Ovary (tissue), 9 donors: ENCODE results near the gene HS1BP3. TPM values are rescaled to one million over a fixed set of nuclear protein-coding genes. Genes with fewer than 3 reads are reported as not detected.
A peak's percentile ranks its signal among the peaks of the same experiment; 100 is the strongest.

Experiments
- DNase-seq, 5 donors: peaks; one replicate each; pipeline ENCODE4 v3.0.0-alpha.2; 2019 to 2020
- H3K27ac ChIP-seq, 2 donors: fragments of 200-600 bp; one replicate each; pipeline versions ENCODE4 v1.5.1 to v1.8.0; 2019 to 2022
- H3K27me3 ChIP-seq: fragments of 200-600 bp; one replicate; pipeline ENCODE4 v1.8.0; 2022
- H3K36me3 ChIP-seq: fragments of 200-600 bp; sonication (generic); one replicate; pipeline ENCODE4 v1.5.1; 2019
- H3K4me1 ChIP-seq: one replicate; pipeline ENCODE4 v1.8.1; 2013; ENCODE audit warnings: mild to moderate bottlenecking, moderate library complexity; ENCODE audit not compliant: insufficient read depth
- H3K4me3 ChIP-seq: fragments of 200-600 bp; sonication (generic); one replicate; pipeline ENCODE4 v1.5.1; 2017
- H3K9me3 ChIP-seq, 2 donors: fragments of 200-600 bp in 1 of 2; sonication (generic) in 1 of 2; one replicate each; pipeline versions ENCODE4 v1.5.1 to v1.8.1; 2013 to 2019; ENCODE audit warnings: mild to moderate bottlenecking in 1 of 2, moderate library complexity in 1 of 2
- EP300 ChIP-seq: sonication (generic); formaldehyde crosslinking; IDR thresholded peaks from one replicate; pipeline ENCODE4 v1.6.1; 2017; ENCODE audit warnings: antibody characterized with exemption
- POLR2A ChIP-seq: fragments of 450-650 bp; IDR thresholded peaks from one replicate; pipeline ENCODE4 v1.6.1; 2017; ENCODE audit warnings: antibody characterized with exemption, mild to moderate bottlenecking, moderate library complexity
- WGBS, 3 donors: extraction: QIAGEN DNeasy Blood & Tissue Kit in 1 of 3; methylation state at CpG; one replicate each; pipeline versions ENCODE4 v1.1.5 to v1.1.7; 2013 to 2017; 5-methylcytosine and 5-hydroxymethylcytosine counted together
- intact Hi-C, 4 donors: fragments of 100-400 bp; cut with DNase I; formaldehyde crosslinking; loops; one replicate each; pipeline versions ENCODE4 v1.11.0 to v1.15.1; 2022 to 2023
- polyA plus RNA-seq, 2 donors: library from polyadenylated mRNA; stranded (reverse); fragments of 200-250 nt in 1 of 2; fragments of 350-450 nt in 1 of 2; fragmentation: Illumina TruSeq in 1 of 2; extraction: RNeasy Lipid Tissue Mini Kit (QIAGEN cat#74804) in 1 of 2; gene quantifications; one replicate each; pipeline ENCODE4 v1.2.3, GENCODE V29; 2013 to 2014
- total RNA-seq, 7 donors: library from RNA; depleted of rRNA in 2 of 7; stranded (reverse); fragments of >200 nt in 2 of 7; fragmentation: NEBNext Ultra II Directional in 3 of 7; extraction: Animal tissue kit (Norgen Biotek cat#: 25700) in 3 of 7; gene quantifications; one replicate each; pipeline versions ENCODE4 v1.1.0 to v1.2.4, GENCODE V29; 2016 to 2023
- TF ChIP-seq, protein P1 (sequence below), 3 donors: fragments of 450-650 bp in 2 of 3; fragments of 200-600 bp in 1 of 3; IDR thresholded peaks; one replicate each; pipeline versions ENCODE4 v1.5.1 to v1.8.0; 2016 to 2022; ENCODE audit warnings: antibody characterized with exemption in 3 of 3, mild to moderate bottlenecking in 1 of 3
- donor health status: DM: no; HTN: no; CAD: no; lungs with moderate emphysema.
- donor health status: DM: no; HTN: no; CAD: no.
- donor health status: Bipolar disorder and iron deficiency.
- donor health status: DM: yes; HTN: yes; CAD: no.
- donor health status: DM: no; HTN: no; CAD: no.
- donor health status: DM: yes; HTN: yes; CAD: no.

HS1BP3 gene
- total and polyA plus RNA-seq, 9 donors: 12.0 to 24.4 (median 22.2) TPM

DNA sequence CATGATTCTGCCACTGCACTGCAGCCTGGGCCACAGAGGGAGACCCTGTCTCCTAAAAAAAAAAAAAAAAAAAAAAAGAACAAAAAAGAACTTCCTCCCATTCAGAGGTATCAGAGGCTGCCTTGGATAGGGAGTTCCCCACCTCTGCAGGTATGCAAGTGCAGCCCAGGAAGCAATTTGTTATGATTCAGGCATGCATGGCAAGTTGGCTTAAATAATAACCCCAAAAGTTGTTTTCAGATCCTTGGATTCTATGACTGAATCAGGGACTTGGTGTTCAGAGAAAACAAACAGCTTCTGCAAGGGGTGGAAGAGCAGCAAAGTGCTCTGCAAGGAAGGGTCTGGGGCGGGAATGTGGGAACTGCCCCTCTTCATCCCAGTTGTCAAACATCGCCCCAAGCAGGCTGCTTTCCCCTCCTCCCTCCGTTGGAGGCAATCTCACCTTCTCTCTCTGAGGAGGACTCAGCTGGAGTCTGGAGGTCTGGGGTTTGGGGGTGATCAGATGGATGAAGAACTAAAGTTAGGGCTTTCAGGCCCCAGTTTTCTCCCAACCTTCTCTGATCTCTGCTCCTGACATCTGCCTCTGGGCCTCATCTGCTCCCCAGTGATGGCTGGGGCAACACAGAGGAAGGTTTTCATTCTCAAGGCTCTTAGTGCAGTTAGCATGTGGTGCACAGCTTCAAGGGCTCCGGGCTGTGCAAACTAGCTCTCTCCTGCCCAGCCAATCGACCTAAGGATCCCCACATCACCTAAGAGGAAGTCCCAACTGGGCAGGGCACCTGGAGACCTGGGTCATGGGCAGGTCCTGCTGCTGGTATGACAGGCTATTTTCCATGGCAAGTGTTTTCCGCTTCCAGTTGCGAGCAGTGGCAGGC is 12.5 kb upstream of the HS1BP3 start:
- Histone ChIP-seq H3K36me3 (no peaks in the 10 kb centered on the region), H3K27ac (no peak overlapping the region), H3K4me1 (peaks cover 8% of the 10 kb centered on the region), H3K9me3 (no peaks in the 10 kb centered on the region), H3K4me3 (no peak overlapping the region), H3K27me3 (no peaks in the 10 kb centered on the region)
- no peak for DNase-seq
- TF ChIP-seq POLR2A (no peak), EP300 (no peak)
- TF ChIP-seq, protein P1, sequence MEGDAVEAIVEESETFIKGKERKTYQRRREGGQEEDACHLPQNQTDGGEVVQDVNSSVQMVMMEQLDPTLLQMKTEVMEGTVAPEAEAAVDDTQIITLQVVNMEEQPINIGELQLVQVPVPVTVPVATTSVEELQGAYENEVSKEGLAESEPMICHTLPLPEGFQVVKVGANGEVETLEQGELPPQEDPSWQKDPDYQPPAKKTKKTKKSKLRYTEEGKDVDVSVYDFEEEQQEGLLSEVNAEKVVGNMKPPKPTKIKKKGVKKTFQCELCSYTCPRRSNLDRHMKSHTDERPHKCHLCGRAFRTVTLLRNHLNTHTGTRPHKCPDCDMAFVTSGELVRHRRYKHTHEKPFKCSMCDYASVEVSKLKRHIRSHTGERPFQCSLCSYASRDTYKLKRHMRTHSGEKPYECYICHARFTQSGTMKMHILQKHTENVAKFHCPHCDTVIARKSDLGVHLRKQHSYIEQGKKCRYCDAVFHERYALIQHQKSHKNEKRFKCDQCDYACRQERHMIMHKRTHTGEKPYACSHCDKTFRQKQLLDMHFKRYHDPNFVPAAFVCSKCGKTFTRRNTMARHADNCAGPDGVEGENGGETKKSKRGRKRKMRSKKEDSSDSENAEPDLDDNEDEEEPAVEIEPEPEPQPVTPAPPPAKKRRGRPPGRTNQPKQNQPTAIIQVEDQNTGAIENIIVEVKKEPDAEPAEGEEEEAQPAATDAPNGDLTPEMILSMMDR (IDR thresholded peaks at IDR 0.05): no peak
- intact Hi-C loops: loop anchor here in 3 of 4 donors (2.0 kb wide), 3 partner anchors 295 to 301 kb away; no protein-coding TSS in a partner anchor
- 42 to 55% (median 45%) methylated on average over 7 of the region's 7 CpGs for WGBS, 3 donors

DNA sequence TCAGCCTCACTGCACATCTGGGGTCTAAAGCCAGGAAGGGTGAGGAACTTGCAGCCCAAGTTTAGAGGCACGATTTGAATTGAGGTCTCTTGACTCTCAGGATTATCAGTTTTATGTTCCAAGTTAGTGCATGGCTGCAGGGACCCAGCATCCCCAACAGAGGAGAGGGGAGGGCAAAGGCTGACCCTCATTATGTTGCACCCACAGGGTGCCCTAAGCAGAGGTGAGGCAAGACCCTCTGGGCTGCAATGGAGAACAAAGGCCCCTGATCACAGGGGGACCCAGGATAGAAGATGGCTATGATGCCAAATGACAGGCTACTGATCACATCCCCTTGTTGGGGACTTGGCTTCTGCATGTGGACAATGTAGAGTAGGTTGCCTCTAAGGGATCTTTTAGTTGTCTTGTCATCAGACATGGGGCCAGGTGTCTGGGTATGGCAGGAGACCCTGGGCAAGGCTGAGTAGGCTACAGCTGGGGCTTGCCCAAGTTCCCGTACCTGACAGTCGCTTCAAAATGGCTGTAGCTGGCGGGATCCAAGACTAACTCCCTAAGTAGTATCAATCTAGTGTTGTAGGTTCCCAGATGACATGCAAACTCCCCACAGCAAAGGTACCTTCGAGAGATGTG is 11.5 kb upstream of the HS1BP3 start:
- no peaks in the 10 kb centered on the region for H3K36me3 ChIP-seq
- WGBS, 3 donors: 65 to 80% (median 78%) methylated on average over 5 of the region's 5 CpGs
- H3K4me1 ChIP-seq: peaks cover 5% of the 10 kb centered on the region
- DNase-seq: no peak
- intact Hi-C loops: loop anchor here in 2 of 4 donors (2.0 kb wide), 2 partner anchors 296 to 300 kb away; no protein-coding TSS in a partner anchor
- no peaks in the 10 kb centered on the region for H3K27me3 ChIP-seq
- no peak overlapping the region for H3K27ac ChIP-seq
- TF ChIP-seq EP300: no peak
- no peak for TF ChIP-seq POLR2A
- TF ChIP-seq, protein P1 (IDR thresholded peaks at IDR 0.05): no peak
- no peak overlapping the region for H3K4me3 ChIP-seq
- no peaks in the 10 kb centered on the region for H3K9me3 ChIP-seq

DNA sequence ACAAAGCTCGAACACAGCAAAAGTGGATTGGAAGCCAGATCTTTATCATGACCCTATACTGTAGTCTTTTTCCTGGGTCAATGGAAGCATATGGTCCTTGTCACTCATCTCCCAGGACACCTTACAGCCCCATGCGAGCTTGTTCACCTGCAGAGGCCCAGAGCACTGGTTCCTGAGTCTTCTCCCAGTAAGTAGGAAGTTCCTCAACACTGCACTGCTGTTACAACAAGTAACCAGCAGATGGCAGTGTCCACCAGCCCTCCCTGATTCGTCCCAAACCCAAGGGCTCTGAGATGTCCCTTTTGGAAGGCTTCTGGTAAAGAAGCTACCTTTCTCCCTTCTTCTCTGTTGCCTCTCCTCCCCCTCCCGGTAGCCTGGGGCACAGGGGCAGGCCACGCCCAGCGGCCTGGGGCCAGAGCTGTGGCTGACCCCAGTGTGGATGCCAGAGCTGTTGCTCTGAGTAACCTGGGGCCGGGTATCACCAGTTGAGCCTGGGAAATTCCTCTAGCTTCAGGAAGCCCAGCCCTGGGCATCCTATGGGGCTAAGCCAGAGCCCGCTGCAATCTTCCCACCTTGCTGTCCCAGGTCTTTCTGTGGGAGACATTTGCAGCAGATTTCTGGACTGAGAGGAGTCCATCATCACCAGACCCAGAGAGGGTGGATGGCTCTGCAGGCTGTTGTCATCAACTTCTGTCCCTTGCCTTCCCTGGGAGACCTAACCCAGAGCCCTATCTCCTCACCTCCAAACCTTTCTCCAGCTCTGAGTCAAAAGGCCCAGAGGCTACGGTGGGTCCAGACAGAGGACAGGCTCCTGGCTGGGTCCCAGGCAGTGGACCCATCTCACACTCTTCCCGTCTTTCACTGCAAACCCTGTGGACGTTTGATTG is 10.8 kb upstream of the HS1BP3 start:
- 29 to 37% (median 33%) methylated on average over 11 of the region's 11 CpGs for WGBS, 3 donors
- H3K9me3 ChIP-seq: no peaks in the 10 kb centered on the region
- DNase-seq: peak; percentile 42 to 73 (median 70)
- TF ChIP-seq, protein P1 (IDR thresholded peaks at IDR 0.05): peak; percentile 80 to 87 (median 83)
- no peak for TF ChIP-seq POLR2A
- no peak overlapping the region for H3K4me3 ChIP-seq
- no peaks in the 10 kb centered on the region for H3K27me3 ChIP-seq
- no peak overlapping the region for H3K27ac ChIP-seq
- H3K36me3 ChIP-seq: no peaks in the 10 kb centered on the region
- H3K4me1 ChIP-seq: peaks cover 4% of the 10 kb centered on the region
- intact Hi-C loops: loop anchor here in 2 of 4 donors (2.0 kb wide), 2 partner anchors 297 to 301 kb away; no protein-coding TSS in a partner anchor
